ENCODE data around the gene ACER1.
"Not testable (repeated sequence)": the region's sequence is repeated elsewhere in the genome, so short reads cannot be mapped to it uniquely, and the experiment has no call there.

The ACER1 gene, protein sequence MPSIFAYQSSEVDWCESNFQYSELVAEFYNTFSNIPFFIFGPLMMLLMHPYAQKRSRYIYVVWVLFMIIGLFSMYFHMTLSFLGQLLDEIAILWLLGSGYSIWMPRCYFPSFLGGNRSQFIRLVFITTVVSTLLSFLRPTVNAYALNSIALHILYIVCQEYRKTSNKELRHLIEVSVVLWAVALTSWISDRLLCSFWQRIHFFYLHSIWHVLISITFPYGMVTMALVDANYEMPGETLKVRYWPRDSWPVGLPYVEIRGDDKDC

DNA sequence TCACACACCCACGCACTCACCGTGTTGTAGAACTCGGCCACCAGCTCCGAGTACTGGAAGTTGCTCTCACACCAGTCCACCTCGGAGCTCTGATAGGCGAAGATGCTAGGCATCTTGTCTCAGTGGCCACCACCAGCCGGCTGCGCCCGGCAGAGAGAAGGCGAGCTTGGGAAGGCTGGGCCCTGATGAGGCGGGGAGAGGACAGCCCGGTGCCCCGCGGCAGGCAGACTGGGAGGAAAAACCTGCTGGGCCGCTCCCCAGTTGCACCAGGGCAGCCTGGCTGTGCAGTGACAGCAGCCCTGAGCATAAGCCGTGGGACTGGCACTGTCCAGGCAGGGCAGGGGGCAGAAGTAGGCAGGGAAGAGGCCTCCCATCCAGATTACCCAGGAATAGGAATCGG, at the start of gene ACER1:
Gene ACER1 (minus strand): TSS at position 174 of the 400 bp plus-strand sequence. CDS start 61 bp downstream, at position 113.
- in situ Hi-C loops (cut with MboI; ENCODE audit: low pct_unique_long_range_greater_than_20kb, low sequenced_read_pairs): no loop called here
- DNase-seq: no peak

DNA sequence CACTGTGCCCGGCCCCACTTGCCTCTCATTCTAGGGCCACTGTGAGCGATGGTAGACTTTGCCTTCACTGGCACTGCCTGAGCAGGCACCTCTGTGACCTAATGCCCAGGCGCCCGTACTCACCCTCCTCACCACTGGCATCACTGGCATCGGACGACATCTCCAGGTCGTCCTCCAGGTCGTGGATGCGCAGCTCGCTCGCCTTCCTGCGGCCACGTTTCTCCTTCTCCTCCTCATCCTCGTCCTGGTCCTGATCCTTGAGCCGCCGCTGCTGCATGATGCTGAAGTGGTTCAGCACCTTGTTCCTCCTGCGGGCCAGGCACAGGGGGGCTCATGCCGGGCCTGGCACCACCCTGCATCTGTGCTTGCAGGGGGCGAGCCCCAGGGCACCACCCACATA, 49.8 kb upstream of the ACER1 start:
- in situ Hi-C loops (cut with MboI; ENCODE audit: low pct_unique_long_range_greater_than_20kb, low sequenced_read_pairs): no loop called here
- no peak for DNase-seq

DNA sequence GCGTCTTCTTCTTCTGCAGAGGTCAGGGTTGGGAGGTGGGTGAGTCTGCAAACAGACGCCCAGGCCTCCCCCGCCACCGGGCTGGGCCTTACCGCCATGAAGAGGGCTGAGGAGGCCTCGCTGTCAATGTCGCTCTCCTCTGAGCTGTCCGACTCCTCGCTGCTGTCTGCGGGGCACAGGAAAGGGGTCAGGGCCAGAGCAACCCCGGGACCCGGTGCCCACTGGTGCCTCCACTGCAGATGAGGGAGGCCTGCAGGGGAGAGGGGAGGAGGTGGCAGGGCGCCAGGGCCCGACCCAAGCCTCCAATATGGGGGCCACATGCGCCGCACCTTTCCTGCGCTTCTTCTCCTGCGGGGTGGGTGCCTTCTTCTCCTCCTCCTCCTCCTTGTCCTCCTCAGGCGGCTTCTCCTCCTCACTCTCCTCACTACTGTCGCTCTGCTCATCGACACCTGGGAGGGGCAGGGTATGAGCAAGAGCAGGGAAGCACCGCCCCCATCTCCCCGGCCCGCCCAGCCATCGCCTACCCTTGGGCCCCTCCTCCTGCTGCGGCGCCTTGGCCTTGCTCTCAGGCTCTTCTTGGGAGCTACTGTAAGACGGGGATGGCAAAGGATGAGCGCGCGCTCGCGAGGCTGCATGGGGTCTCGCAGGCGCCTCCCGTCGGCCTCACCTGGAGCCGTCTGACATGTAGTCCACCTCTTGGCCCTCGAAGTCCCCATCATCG, 47.8 kb upstream of the ACER1 start:
- in situ Hi-C loops (cut with MboI; ENCODE audit: low pct_unique_long_range_greater_than_20kb, low sequenced_read_pairs): no loop called here
- no peak for DNase-seq

DNA sequence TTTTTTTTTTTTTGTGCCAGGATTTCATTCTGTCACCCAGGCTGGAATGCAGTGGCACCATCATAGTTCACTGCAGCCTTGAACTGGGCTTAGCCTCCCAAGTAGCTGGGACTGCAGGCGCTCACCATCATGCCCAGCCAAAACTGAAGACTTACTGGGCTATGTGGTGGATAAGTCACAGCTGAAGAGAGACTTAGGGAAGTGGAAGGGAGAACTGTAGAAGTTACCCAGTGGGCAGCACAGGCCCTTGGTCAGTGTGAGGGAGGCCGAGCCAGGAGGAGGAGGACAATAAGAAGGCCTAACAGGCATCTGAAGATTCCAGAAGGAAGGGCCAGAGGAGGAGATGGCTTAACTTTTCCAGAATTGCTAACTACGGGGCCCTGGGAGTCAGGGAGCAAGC, 46.3 kb upstream of the ACER1 start:
- in situ Hi-C loops (cut with MboI; ENCODE audit: low pct_unique_long_range_greater_than_20kb, low sequenced_read_pairs): no loop called here
- DNase-seq: no peak

DNA sequence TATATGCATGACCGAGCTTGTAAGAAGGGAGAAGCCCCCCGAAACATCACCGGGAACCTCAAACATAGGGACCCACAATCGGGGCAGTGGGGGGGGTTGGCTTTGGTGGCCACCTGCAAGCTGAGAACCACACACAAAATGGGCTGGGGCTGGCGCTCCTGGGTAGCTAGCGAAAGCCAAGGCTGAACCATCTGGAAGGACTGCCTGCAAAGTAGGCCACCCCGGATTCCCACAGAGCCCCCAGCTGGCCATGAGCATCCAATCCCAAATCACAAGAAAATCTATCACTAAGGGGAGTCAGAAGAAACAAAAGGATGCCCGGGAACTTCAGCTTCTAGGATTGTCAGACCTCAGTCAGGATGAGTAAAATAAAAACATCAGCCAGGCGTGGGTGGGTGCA, 45.1 kb upstream of the ACER1 start:
- in situ Hi-C loops (cut with MboI; ENCODE audit: low pct_unique_long_range_greater_than_20kb, low sequenced_read_pairs): no loop called here
- no peak for DNase-seq

DNA sequence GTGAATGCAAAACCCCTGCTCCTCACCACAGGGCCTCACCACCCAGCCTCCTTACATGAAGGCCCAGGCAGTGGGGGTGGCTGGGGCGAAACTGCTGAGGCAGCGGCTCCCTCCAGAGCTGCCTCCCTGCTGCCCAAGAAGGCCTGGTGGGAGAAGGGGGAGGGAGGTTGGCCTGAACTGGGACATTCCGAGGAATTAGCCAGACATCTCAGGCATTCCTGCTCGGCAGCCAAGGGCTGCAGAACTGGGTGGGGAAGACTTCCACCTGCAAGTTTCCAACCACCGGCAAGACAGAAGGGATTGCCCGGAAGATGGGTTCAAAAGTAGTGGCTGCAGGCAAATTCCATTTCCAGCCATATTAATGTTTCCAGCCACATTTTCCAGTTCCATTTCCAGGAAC, 44.6 kb upstream of the ACER1 start:
- in situ Hi-C loops (cut with MboI; ENCODE audit: low pct_unique_long_range_greater_than_20kb, low sequenced_read_pairs): no loop called here

DNA sequence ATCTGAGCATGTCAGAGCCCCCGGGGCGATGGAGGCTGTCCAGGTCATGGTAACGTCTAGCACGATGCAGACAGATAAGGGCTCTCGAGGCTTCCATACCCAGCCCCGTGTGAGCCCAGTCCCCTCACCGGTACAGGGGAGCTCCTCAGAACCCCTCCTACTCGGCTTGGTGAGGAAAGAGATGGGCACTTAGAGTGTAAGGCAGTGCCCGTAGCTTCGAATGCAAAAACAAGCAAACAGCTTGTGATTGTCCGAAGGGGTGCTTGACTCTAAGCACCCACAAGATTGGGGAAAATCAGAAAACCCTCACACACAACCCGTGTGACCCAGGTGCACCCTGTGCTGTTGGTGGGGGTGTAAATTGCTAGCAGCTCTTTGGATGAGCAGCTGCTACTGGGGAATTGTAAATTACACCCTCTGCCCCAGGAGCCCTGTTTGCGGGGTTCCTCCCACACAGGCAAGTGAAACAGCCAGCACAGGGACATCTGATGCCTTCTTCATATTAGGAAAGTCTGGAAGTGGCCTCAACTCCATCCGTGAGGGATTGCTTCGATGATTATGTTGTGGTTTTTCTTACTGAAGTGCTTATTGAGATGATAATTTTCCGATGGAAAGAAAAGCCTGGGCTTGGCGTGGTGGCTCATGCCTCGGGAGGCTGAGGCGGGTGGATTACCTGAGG, 43.2 kb upstream of the ACER1 start:
- DNase-seq: no peak
- in situ Hi-C loops (cut with MboI; ENCODE audit: low pct_unique_long_range_greater_than_20kb, low sequenced_read_pairs): no loop called here

More for the DNA sequence above, 44.6 kb upstream of the ACER1 start:
- DNase-seq: no peak

DNA sequence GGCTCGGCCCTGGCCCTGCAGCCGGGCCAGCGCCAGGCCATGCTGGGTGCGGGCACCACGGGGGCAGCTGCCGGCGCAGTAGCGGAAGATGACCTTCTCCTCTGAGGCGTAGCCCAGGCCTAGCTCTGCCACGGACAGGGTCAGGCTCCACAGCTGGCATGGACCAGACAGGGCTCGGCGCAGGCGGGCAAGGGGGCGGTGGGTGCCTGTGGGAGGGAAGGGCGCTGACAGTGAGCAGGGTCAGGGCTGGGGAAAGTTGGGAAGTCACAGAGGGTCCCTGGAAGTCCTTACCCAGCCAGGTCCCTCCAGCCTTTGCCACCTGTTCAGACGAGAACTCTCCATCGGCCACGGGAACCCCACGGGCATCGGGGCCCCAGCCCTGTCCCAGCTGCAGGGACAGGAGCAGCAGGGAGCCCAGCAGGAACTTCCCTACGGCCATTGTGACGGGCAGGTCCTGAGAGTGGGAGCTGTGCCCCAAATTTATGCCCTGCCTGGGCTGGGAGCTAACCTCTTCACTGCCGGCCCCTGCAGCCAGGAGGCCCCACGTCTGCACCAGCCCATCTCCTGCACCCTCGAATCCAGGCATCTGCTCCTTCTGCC, 42.1 kb upstream of the ACER1 start, which contains the start of gene PSPN:
Gene PSPN (minus strand): TSS at position 523 of the 600 bp plus-strand sequence. CDS start 84 bp downstream, at position 439.
- DNase-seq: no peak
- in situ Hi-C loops (cut with MboI; ENCODE audit: low pct_unique_long_range_greater_than_20kb, low sequenced_read_pairs): no loop called here

DNA sequence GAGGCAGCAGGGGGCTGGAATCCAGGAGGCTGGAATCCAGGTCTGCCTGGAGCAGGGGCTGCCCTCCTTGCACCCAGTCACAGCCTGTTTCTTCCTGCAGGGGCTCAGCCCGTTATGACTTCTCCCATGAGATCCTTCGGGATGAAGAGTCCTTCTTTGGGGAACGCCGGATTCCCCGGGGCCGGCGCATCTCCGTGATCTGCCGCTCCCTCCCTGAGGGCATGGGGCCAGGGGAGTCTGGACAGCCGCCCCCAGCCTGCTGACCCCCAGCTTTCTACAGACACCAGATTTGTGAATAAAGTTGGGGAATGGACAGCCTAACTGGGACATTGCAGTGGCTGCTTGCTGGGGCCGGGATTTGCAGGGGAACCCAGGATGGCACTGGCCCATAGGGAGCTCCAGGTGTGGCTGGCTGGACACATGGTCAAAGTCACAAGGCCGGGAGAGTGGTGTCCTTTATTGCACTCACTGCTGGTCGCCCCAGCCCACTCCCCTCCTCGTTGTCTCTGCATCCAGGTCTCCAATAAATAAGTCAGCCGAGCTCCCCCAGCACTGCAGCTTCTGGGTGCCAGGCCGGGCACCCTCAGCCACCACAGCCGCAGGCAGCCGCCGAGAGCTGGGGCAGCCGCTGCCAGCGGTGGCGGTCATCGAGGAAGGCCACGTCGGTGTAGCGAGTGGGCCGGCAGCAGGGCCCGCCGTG, 41.4 kb upstream of the ACER1 start:
- no peak for DNase-seq
- in situ Hi-C loops (cut with MboI; ENCODE audit: low pct_unique_long_range_greater_than_20kb, low sequenced_read_pairs): no loop called here

DNA sequence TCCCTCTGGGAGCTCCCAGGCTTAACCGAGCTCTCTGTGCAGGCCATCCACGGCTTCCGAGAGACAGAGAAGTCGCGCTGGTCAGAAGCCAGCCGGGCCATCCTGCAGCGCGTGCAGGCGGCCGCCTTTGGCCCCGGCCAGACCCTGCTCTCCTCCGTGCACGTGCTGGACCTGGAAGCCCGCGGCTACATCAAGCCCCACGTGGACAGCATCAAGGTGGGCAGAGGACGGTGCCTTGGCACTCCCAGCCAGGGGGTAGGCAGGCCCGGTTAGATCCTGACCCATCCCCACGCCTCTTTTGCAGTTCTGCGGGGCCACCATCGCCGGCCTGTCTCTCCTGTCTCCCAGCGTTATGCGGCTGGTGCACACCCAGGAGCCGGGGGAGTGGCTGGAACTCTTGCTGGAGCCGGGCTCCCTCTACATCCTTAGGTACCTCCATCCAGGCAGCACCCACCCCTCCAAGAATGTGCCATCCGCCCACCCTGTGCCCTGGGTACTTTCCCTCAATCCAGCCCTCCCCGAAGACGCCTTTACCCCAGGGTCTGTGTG, 40.8 kb upstream of the ACER1 start:
- in situ Hi-C loops (cut with MboI; ENCODE audit: low pct_unique_long_range_greater_than_20kb, low sequenced_read_pairs): no loop called here
- DNase-seq: no peak

DNA sequence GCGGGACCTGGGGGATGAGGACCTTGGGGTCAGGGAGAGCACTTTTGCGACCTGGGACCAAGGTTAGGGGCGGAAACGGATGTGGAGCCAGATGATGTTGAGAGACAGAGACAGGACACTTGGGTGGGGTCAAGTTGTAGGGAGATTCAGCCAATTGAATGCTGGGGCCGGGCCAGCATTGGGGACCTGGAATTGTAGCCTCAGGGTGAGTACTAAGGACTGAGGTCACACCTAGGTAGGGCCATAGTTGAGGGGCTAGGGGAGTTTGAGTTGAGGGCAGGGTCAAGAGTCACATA, 40.3 kb upstream of the ACER1 start:
- in situ Hi-C loops (cut with MboI; ENCODE audit: low pct_unique_long_range_greater_than_20kb, low sequenced_read_pairs): no loop called here
- no peak for DNase-seq

DNA sequence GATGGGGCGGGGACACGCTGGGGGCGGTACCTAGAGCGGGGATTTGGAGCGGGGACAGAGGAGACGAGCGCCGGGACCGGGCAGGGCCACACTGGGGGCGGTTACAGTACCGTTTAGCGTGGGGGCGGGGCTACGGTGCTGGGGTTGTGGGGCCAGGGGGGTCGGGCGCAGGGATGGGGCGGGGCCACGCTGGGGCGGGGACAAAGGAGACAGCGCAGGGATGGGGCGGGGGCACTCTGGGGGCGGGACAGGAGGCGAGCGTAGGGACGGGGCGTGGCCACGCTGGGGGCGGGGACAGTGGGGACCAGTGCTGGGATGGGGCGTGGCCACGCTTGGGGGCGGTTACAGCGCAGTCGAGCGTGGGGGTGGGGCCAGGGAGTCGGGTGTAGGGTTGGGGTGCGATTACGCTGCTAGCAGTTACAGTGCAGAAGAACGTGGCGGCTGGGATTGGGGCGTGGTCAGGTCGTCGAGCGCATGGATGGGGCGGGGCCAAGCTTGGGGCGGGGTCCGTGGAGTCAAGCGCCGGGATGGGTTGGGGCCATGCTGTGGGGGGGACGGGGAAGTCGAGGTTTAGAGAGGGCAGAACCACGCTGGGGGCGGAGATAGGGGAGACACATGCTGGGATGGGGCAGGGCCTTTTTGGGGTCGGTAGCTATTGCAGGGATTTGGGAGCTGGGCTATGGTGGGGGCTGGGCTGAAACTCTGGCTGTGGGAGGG, 39.8 kb upstream of the ACER1 start:
- in situ Hi-C loops (cut with MboI; ENCODE audit: low pct_unique_long_range_greater_than_20kb, low sequenced_read_pairs): no loop called here
- peak; percentile 89 for DNase-seq

DNA sequence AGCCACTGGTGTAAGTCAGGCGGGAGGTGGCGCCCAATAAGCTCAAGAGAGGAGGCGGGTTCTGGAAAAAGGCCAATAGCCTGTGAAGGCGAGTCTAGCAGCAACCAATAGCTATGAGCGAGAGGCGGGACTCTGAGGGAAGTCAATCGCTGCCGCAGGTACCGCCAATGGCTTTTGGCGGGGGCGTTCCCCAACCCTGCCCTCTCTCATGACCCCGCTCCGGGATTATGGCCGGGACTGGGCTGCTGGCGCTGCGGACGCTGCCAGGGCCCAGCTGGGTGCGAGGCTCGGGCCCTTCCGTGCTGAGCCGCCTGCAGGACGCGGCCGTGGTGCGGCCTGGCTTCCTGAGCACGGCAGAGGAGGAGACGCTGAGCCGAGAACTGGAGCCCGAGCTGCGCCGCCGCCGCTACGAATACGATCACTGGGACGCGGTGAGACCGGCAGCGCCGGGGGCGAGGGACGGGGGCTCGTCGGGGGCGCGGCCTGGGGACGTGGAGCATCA, 39.2 kb upstream of the ACER1 start, which contains the start of gene ALKBH7:
Gene ALKBH7 (plus strand): TSS at position 201 of the 502 bp plus-strand sequence. CDS start 27 bp downstream, at position 228.
- in situ Hi-C loops (cut with MboI; ENCODE audit: low pct_unique_long_range_greater_than_20kb, low sequenced_read_pairs): no loop called here
- DNase-seq: peak; percentile 99

DNA sequence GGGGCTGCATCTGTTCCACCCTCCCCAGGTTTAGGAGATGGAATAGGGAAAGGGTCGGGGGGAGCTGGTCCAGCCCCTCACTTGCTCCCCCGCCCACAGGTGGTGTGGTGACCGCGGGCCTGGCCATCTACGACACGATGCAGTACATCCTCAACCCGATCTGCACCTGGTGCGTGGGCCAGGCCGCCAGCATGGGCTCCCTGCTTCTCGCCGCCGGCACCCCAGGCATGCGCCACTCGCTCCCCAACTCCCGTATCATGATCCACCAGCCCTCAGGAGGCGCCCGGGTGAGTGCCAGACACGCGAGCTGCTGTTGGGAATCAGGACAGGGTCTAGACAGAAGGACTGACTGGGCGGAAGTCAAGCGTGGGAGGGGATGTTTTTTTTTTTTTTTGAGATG, 30.9 kb upstream of the ACER1 start:
- in situ Hi-C loops (cut with MboI; ENCODE audit: low pct_unique_long_range_greater_than_20kb, low sequenced_read_pairs): no loop called here
- DNase-seq: no peak

DNA sequence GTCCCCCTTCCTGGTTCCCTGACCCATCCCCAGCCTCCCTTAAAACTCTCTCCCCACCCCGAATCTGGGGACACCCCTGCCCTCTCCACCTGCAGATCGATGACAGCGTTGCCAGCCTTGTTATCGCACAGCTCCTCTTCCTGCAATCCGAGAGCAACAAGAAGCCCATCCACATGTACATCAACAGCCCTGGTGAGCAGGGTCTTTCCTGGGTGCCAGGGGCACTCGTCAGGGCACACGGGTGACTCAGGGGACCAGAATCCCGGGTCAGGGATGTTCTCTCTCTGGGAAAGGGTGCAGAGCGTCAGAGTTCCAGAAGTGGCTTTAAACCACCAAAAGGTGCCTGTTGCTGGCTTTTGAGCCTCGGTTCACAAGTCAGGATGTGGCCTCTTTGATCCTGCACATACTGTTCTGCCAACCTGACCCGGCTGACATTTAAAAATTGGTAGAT, 29.0 kb upstream of the ACER1 start:
- in situ Hi-C loops (cut with MboI; ENCODE audit: low pct_unique_long_range_greater_than_20kb, low sequenced_read_pairs): no loop called here
- no peak for DNase-seq

DNA sequence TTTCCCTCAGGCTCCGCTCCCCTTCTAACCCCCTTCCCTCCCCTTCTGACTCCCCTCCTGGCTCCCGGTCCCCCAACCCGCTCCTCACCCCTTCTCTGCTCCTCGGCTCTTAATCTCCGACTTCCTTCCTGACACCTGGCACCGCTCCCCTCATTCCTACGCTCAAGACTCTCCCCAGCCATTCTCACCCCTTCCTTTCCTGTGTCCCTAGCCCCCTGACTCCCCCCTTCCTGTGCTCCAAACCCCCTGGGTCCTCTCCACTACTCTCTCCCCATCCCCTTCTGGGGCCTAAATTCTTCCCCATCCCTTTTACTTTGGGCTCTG, 28.6 kb upstream of the ACER1 start:
- no peak for DNase-seq
- in situ Hi-C loops (cut with MboI; ENCODE audit: low pct_unique_long_range_greater_than_20kb, low sequenced_read_pairs): no loop called here

DNA sequence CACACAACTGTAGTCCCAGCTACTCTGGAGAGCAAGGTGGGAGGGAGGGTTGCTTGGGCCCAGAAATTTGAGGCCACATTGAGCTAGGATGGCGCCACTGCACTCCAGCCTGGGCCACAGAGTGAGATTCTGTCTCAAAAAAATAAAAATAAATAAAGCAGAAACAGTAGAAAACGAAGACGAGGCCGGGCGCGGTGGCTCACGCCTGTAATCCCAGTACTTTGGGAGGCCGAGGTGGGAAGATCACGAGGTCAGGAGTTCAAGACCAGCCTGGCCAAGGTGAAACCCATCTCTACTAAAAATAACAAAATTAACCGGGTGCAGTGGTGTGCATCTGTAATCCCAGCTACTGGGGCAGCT, 27.4 kb upstream of the ACER1 start:
- in situ Hi-C loops (cut with MboI; ENCODE audit: low pct_unique_long_range_greater_than_20kb, low sequenced_read_pairs); DNase-seq: not testable (repeated sequence)

DNA sequence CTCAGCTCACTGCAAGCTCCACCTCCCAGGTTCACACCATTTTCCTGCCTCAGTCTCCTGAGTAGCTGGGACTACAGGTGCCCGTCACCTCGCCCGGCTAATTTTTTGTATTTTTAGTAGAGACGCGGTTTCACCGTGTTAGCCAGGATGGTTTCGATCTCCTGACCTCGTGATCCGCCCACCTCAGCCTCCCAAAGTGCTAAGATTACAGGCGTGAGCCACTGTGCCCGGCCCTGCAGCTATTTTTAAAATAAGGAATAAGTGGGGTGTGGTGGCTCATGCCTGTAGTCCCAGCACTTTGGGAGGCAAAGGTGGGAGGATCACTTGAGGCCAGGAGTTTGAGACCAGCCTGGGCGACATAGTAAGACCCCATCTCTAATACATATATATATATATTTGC, 27.0 kb upstream of the ACER1 start:
- in situ Hi-C loops (cut with MboI; ENCODE audit: low pct_unique_long_range_greater_than_20kb, low sequenced_read_pairs): not testable (repeated sequence)

More for the DNA sequence above, 27.0 kb upstream of the ACER1 start:
- not testable (repeated sequence) for DNase-seq

Measured in KBM-7 (cell line).